ENCODE measurements around the gene CLEC2L. TPM values are rescaled to one million over a fixed set of nuclear protein-coding genes. Genes with fewer than 3 reads are reported as not detected.
A peak's percentile ranks its signal among the peaks of the same experiment; 100 is the strongest.

Gene CLEC2L
- total RNA-seq, 2 donors from 2014 or later = not detected

DNA sequence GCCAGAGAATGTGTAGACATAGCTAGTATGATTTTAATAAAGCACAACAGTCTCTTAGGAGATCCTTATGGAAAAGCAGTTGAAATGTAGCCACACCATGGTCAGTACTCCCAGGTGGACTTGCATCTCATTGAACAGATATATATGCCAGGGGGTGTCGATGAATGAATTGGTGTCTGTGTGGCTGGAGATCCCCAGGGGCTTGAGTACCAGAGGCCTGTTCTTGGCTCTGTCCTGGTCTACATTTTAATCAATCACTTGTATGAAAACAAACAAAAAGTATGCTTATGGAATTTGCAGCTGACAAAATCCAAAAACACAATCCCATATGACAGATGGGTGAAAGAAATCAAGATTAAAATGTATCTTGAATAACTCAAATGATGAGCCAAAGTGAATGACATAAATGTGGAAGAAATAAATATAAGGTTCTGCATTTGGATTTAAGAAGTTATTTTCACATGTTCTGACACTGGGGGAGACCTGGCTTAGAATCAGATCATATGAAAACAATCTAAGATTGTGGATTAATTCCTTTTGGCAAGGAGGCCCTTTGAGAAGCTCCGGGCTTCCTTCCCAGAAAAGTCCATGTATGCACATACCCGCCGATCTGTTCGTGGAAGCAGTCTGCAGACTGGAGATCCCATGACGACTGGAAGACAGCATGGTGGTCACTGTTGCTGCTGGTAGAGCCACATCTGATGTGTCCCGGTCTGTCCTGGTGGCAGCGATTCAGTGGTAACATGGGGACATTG lies 15.6 kb downstream of the CLEC2L start:
- TF ChIP-seq, protein P1, sequence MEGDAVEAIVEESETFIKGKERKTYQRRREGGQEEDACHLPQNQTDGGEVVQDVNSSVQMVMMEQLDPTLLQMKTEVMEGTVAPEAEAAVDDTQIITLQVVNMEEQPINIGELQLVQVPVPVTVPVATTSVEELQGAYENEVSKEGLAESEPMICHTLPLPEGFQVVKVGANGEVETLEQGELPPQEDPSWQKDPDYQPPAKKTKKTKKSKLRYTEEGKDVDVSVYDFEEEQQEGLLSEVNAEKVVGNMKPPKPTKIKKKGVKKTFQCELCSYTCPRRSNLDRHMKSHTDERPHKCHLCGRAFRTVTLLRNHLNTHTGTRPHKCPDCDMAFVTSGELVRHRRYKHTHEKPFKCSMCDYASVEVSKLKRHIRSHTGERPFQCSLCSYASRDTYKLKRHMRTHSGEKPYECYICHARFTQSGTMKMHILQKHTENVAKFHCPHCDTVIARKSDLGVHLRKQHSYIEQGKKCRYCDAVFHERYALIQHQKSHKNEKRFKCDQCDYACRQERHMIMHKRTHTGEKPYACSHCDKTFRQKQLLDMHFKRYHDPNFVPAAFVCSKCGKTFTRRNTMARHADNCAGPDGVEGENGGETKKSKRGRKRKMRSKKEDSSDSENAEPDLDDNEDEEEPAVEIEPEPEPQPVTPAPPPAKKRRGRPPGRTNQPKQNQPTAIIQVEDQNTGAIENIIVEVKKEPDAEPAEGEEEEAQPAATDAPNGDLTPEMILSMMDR (IDR thresholded peaks at IDR 0.05) = no peak
- TF ChIP-seq POLR2A (IDR thresholded peaks at IDR 0.05) = no peak
- H3K27ac ChIP-seq = no peak overlapping the region
- H3K4me3 ChIP-seq = no peak overlapping the region
- no peaks in the 10 kb centered on the region for H3K9me3 ChIP-seq
- 84 to 90% methylated on average over 5 to 8 of the region's 8 CpGs for WGBS, 2 donors
- intact Hi-C loops (cut with DNase I) = no loop called here
- DNase-seq (no peak), ATAC-seq (no peak)
- H3K36me3 ChIP-seq (replicated peaks in 1 of 2; ENCODE audit: insufficient read depth in 1 of 2, low read depth in 2 of 2) = no peaks in the 10 kb centered on the region
- H3K4me1 ChIP-seq = no peaks in the 10 kb centered on the region
- H3K27me3 ChIP-seq = no peaks in the 10 kb centered on the region

DNA sequence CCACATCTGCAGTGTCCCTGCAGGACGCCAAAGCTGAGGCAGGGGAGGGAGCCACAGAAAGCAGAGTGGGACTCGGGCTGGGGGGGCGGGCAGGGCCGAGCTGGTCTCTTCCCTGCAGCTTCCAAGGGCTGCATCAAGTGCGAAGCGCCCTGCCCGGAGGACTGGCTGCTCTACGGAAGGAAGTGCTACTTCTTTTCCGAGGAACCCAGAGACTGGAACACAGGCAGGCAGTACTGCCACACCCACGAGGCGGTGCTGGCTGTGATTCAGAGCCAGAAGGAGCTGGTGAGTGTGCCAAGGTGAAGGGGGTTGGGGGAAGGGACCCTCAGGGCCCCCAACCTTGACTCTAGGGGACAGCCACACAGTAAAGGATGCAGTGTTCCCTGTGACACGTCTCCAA lies 16.7 kb downstream of the CLEC2L start:
- 56 to 58% methylated on average over 10 to 12 of the region's 12 CpGs for WGBS, 2 donors
- no peak for TF ChIP-seq POLR2A (IDR thresholded peaks at IDR 0.05)
- TF ChIP-seq, protein P1 (IDR thresholded peaks at IDR 0.05) = no peak
- no peak overlapping the region for H3K27ac ChIP-seq
- no peaks in the 10 kb centered on the region for H3K9me3 ChIP-seq
- DNase-seq = no peak
- no peak overlapping the region for H3K4me3 ChIP-seq
- H3K36me3 ChIP-seq (replicated peaks in 1 of 2; ENCODE audit: insufficient read depth in 1 of 2, low read depth in 2 of 2) = no peaks in the 10 kb centered on the region
- intact Hi-C loops (cut with DNase I) = no loop called here
- no peaks in the 10 kb centered on the region for H3K27me3 ChIP-seq
- ATAC-seq = no peak
- no peaks in the 10 kb centered on the region for H3K4me1 ChIP-seq

DNA sequence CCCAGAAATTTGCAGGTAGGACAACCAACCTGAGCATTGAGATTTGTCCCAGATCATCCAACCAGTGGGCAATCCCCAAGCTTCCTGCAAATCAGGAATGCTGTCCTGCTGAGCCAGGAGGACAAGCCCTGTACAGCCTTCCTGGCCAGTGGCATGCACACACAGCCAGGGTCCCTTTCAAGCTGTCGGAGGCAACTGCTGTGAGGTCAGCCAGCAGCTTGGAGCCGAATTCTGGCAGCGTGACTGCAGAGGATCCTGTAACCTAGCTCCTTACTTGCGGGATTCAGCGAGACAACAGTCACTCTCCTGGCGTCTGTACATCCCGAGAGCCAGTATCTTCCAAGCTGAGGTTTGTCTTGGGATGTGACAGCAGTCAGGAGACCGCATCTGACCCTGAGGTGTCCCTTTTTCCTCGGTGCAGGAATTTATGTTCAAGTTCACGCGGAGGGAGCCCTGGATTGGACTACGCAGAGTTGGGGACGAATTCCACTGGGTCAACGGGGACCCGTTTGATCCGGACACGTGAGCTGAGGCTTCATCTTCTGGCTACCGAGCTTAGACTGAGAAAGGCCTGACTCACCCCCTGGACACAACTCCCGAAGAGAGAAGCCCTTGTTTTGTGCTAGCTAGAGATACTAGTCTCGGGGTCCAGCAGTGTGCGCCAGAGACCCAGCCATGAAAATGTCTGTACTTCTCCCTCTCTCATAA lies 18.3 kb downstream of the CLEC2L start:
- intact Hi-C loops (cut with DNase I) = no loop called here
- no peak for TF ChIP-seq POLR2A (IDR thresholded peaks at IDR 0.05)
- TF ChIP-seq, protein P1 (IDR thresholded peaks at IDR 0.05) = no peak
- Histone ChIP-seq H3K4me1 (no peaks in the 10 kb centered on the region), H3K27me3 (no peaks in the 10 kb centered on the region), H3K9me3 (no peaks in the 10 kb centered on the region), H3K4me3 (no peak overlapping the region), H3K36me3 (replicated peaks in 1 of 2; ENCODE audit: insufficient read depth in 1 of 2, low read depth in 2 of 2) (no peaks in the 10 kb centered on the region), H3K27ac (no peak overlapping the region)
- ATAC-seq (peak; percentile 21), DNase-seq (no peak)
- WGBS, 2 donors = 71% methylated on average over 21 of the region's 21 CpGs; no CpG with 5 or more reads in 1 of the 2 donors

GRCh38 chr7:139542308-139543151 lies 19.0 kb downstream of the CLEC2L start:
- intact Hi-C loops (cut with DNase I) = no loop called here
- no peak for DNase-seq
- no peaks in the 10 kb centered on the region for H3K27me3 ChIP-seq
- 83 to 86% methylated on average over 21 to 28 of the region's 28 CpGs for WGBS, 2 donors
- no peaks in the 10 kb centered on the region for H3K4me1 ChIP-seq
- no peak overlapping the region for H3K27ac ChIP-seq
- TF ChIP-seq, protein P1 (IDR thresholded peaks at IDR 0.05) = no peak
- no peak for TF ChIP-seq POLR2A (IDR thresholded peaks at IDR 0.05)
- no peak overlapping the region for H3K4me3 ChIP-seq
- no peaks in the 10 kb centered on the region for H3K36me3 ChIP-seq (replicated peaks in 1 of 2; ENCODE audit: insufficient read depth in 1 of 2, low read depth in 2 of 2)
- H3K9me3 ChIP-seq = no peaks in the 10 kb centered on the region
- no peak for ATAC-seq
